Parietal lobe (tissue), 2 donors: Measurements from ENCODE around the gene ABCF1. TPM values are rescaled to one million over a fixed set of nuclear protein-coding genes. Genes with fewer than 3 reads are reported as not detected.
A peak's percentile ranks its signal among the peaks of the same experiment; 100 is the strongest.

Source experiments
- small RNA-seq: library from RNA; depleted of rRNA; stranded (forward); fragments of <200 nt; gene quantifications from one replicate; pipeline ENCODE3, GENCODE V24; 2014; ENCODE audit warnings: low replicate concordance
- total RNA-seq: library from RNA; depleted of rRNA; stranded (reverse); fragments of >200 nt; gene quantifications from one replicate; pipeline ENCODE4 v1.2.3, GENCODE V29; 2014

The ABCF1 gene
- 24.7 TPM for total RNA-seq

GRCh38 chr6:30571075-30571761 is at the start of gene ABCF1:
TSS of gene ABCF1 (plus strand) at chr6:30571442. CDS start at chr6:30571488, 46 bp downstream.

GRCh38 chr6:30556066-30556905 is 15.0 kb upstream of the ABCF1 start, which contains the start of gene GNL1:
TSS of gene GNL1 (minus strand) at chr6:30556489. CDS start at chr6:30556203, 286 bp downstream.

GRCh38 chr6:30556906-30557682 is 14.1 kb upstream of the ABCF1 start, which contains the start of gene PRR3:
TSS of gene PRR3 (plus strand) at chr6:30557295. CDS start at chr6:30557345, 50 bp downstream.

GRCh38 chr6:30616811-30617564 is 45.7 kb downstream of the ABCF1 start, which contains the start of gene PPP1R10:
TSS of gene PPP1R10 (minus strand) at chr6:30617243. CDS start at chr6:30609944, 7,299 bp downstream.

GRCh38 chr6:30617565-30618269 is 46.5 kb downstream of the ABCF1 start, which contains the start of gene MRPS18B:
TSS of gene MRPS18B (plus strand) at chr6:30617840. CDS start at chr6:30617866, 26 bp downstream.

GRCh38 chr6:30626484-30627366 is 55.5 kb downstream of the ABCF1 start, which contains the start of gene ATAT1:
TSS of gene ATAT1 (plus strand) at chr6:30626874.

Small RNA genes lying within 50 kb of the gene (small RNA-seq; reads per million reads assigned to genes)
- 1.2 reads per million, percentile 73 among the genes with 10 or more reads in this experiment for gene MIR877

Other genes starting within 250 kb of the ABCF1 start
- gene TRIM39, start 244.5 kb upstream of the ABCF1 start, total RNA-seq = 10.6 TPM
- gene RPP21, start 226.3 kb upstream of the ABCF1 start, total RNA-seq = 28.8 TPM
- gene HLA-E, start 81.9 kb upstream of the ABCF1 start, total RNA-seq = 22.2 TPM
- 48.5 TPM for gene GNL1, start 15.0 kb upstream of the ABCF1 start, total RNA-seq
- 22.8 TPM for gene PRR3, start 14.1 kb upstream of the ABCF1 start, total RNA-seq
- 55.7 TPM for gene PPP1R10, start 45.8 kb downstream of the ABCF1 start, total RNA-seq
- 28.2 TPM for gene MRPS18B, start 46.4 kb downstream of the ABCF1 start, total RNA-seq
- 67.3 TPM for gene ATAT1, start 55.4 kb downstream of the ABCF1 start, total RNA-seq
- 14.4 TPM for gene C6orf136, start 75.7 kb downstream of the ABCF1 start, total RNA-seq
- 22.5 TPM for gene DHX16, start 101.6 kb downstream of the ABCF1 start, total RNA-seq
- gene PPP1R18, start 115.2 kb downstream of the ABCF1 start, total RNA-seq = 37.2 TPM
- gene NRM, start 119.5 kb downstream of the ABCF1 start, total RNA-seq = 4.7 TPM
- 9.4 TPM for gene MDC1, start 145.8 kb downstream of the ABCF1 start, total RNA-seq
- 1,375 TPM for gene TUBB, start 148.9 kb downstream of the ABCF1 start, total RNA-seq
- gene FLOT1, start 171.2 kb downstream of the ABCF1 start, total RNA-seq = 66.0 TPM
- gene IER3, start 173.1 kb downstream of the ABCF1 start, total RNA-seq = 1.6 TPM